Type B pancreatic cell (in vitro differentiated cells): Measurements from ENCODE around the gene MINDY4B. TPM values are rescaled to one million over a fixed set of nuclear protein-coding genes. Genes with fewer than 3 reads are reported as not detected.

Source experiments
- DNase-seq: peaks from one replicate; pipeline ENCODE4 v3.0.0; 2021; ENCODE audit warnings: mixed read lengths; ENCODE audit not compliant: unreplicated experiment; ENCODE audit errors: extremely low spot score
- H3K27ac Mint-ChIP-seq: 2 replicates; pipeline ENCODE4 v1.8.0; 2021; ENCODE audit warnings: mild to moderate bottlenecking, mixed read lengths
- H3K27me3 Mint-ChIP-seq: 2 replicates; pipeline ENCODE4 v1.8.0; 2021; ENCODE audit warnings: mixed read lengths
- H3K36me3 Mint-ChIP-seq: 2 replicates; pipeline ENCODE4 v1.8.0; 2021; ENCODE audit warnings: mixed read lengths
- H3K4me1 Mint-ChIP-seq: one replicate; pipeline ENCODE4 v1.8.0; 2021; ENCODE audit warnings: mixed read lengths; ENCODE audit not compliant: unreplicated experiment
- H3K4me3 Mint-ChIP-seq: 2 replicates; pipeline ENCODE4 v1.8.0; 2021; ENCODE audit warnings: mild to moderate bottlenecking, mixed read lengths
- H3K9me3 Mint-ChIP-seq: 2 replicates; pipeline ENCODE4 v1.8.0; 2021; ENCODE audit warnings: mixed read lengths
- total RNA-seq: library from RNA; stranded (reverse); gene quantifications from 2 replicates; pipeline ENCODE4 v1.2.1, GENCODE V29; 2021; ENCODE audit warnings: low replicate concordance
- TF ChIP-seq, protein P1 (sequence below): fragments of 200-600 bp; sonication (generic); conservative IDR thresholded peaks from 2 replicates; pipeline ENCODE4 v1.5.0; 2021; ENCODE audit warnings: antibody characterized with exemption, mild to moderate bottlenecking

Gene MINDY4B
- total RNA-seq, 1 donor from 2014 or later, result not detected

- Mint-ChIP-seq H3K4me3 (no peak overlapping the region), H3K9me3 (no peaks in the 10 kb centered on the region), H3K36me3 (no peaks in the 10 kb centered on the region), H3K27ac (no peak overlapping the region), H3K4me1 (no peaks in the 10 kb centered on the region), H3K27me3 (peaks cover 8% of the 10 kb centered on the region)
- DNase-seq, result no peak
- TF ChIP-seq, protein P1, sequence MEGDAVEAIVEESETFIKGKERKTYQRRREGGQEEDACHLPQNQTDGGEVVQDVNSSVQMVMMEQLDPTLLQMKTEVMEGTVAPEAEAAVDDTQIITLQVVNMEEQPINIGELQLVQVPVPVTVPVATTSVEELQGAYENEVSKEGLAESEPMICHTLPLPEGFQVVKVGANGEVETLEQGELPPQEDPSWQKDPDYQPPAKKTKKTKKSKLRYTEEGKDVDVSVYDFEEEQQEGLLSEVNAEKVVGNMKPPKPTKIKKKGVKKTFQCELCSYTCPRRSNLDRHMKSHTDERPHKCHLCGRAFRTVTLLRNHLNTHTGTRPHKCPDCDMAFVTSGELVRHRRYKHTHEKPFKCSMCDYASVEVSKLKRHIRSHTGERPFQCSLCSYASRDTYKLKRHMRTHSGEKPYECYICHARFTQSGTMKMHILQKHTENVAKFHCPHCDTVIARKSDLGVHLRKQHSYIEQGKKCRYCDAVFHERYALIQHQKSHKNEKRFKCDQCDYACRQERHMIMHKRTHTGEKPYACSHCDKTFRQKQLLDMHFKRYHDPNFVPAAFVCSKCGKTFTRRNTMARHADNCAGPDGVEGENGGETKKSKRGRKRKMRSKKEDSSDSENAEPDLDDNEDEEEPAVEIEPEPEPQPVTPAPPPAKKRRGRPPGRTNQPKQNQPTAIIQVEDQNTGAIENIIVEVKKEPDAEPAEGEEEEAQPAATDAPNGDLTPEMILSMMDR, result no peak
Measured at GRCh38 chr3:150889106-150889505, 16.1 kb downstream of the MINDY4B start.

GRCh38 chr3:150887031-150887430 lies 18.2 kb downstream of the MINDY4B start:
- TF ChIP-seq, protein P1, result no peak
- no peak for DNase-seq
- peaks cover 8% of the 10 kb centered on the region for H3K27me3 Mint-ChIP-seq
- no peak overlapping the region for H3K27ac Mint-ChIP-seq
- H3K4me3 Mint-ChIP-seq, result no peak overlapping the region
- H3K9me3 Mint-ChIP-seq, result no peaks in the 10 kb centered on the region
- no peaks in the 10 kb centered on the region for H3K36me3 Mint-ChIP-seq
- H3K4me1 Mint-ChIP-seq, result no peaks in the 10 kb centered on the region

DNA sequence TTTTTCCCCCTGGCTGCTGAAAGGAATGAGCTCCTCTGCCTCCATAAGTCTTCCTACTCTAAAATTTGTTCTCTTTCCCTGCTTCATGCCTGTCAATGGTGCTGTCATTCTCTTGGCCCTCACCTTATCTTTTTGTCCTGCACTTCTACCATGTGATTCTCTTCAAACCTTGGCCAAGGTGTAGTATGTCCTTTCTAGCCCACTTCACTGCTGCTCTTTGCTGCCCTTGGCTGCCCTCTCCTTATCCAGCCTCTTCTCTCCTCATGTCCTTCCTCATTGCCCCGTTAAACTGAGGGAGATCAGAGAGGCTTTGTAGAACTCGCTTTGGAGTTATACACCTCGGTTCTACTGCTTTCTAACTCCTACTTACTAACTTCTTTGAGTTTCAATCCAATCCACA lies 19.7 kb downstream of the MINDY4B start:
- TF ChIP-seq, protein P1, result no peak
- H3K36me3 Mint-ChIP-seq, result no peaks in the 10 kb centered on the region
- H3K27me3 Mint-ChIP-seq, result peaks cover 8% of the 10 kb centered on the region
- no peak overlapping the region for H3K27ac Mint-ChIP-seq
- H3K4me3 Mint-ChIP-seq, result no peak overlapping the region
- DNase-seq, result no peak
- H3K4me1 Mint-ChIP-seq, result no peaks in the 10 kb centered on the region
- H3K9me3 Mint-ChIP-seq, result no peaks in the 10 kb centered on the region

DNA sequence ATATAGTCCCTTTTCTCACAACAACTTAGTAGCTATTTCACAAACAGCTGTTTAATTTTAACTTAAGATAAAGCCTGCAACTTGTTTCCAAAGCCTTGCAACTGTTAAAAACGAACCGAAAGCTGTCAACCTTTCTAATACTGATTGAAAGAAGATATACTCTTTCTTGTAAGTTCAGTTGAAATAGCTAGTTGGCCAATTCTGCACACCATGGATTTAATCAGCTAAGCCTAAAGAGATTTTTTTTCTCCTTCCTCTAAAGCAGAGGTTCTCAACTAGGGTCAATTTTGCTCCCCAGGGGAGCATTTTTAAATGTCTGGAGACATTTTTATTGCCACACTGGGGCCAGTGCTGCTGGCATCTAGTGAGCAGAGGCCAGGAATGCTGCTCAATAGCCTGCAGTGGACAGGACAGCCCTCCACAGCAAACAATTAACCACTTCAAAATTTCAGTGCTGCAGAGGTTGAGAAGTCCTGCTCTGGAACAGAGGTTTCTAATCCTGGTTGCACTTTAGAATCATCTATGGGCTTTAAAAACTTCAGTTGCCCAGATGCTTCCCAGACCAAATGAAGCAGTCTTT lies 26.2 kb downstream of the MINDY4B start:
- no peaks in the 10 kb centered on the region for H3K36me3 Mint-ChIP-seq
- no peak overlapping the region for H3K27ac Mint-ChIP-seq
- peaks cover 6% of the 10 kb centered on the region for H3K27me3 Mint-ChIP-seq
- no peak for DNase-seq
- no peak overlapping the region for H3K4me3 Mint-ChIP-seq
- TF ChIP-seq, protein P1, result no peak
- peaks cover 10% of the 10 kb centered on the region for H3K4me1 Mint-ChIP-seq
- H3K9me3 Mint-ChIP-seq, result no peaks in the 10 kb centered on the region

DNA sequence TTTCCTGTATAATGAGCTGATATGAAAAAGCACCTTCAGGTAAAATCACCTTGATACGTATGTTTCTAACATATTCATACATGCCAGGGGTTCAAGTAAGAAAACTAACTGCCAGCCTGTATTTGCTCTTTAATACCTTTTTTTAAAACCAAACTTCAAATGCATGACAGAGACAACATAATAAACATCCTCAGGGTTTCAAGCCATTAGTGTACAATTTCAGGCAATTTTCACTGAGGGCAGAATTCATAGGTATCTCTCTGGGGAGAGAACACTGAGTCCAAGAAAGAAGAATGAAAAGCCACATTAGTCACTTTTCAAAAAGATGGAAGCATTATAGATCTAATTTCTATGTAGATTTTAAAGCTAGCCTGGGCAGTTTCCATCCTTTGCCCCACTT lies 26.9 kb downstream of the MINDY4B start:
- H3K27ac Mint-ChIP-seq, result no peak overlapping the region

More for the DNA sequence above, 26.9 kb downstream of the MINDY4B start:
- Mint-ChIP-seq H3K9me3 (no peaks in the 10 kb centered on the region), H3K4me3 (no peak overlapping the region), H3K27me3 (peaks cover 6% of the 10 kb centered on the region), H3K36me3 (no peaks in the 10 kb centered on the region), H3K4me1 (peaks cover 10% of the 10 kb centered on the region)
- no peak for DNase-seq
- TF ChIP-seq, protein P1, result no peak
